GM23338 (cell line): ENCODE data around the gene ZNF609.

Experiments
- EZH2 ChIP-seq: fragments of 200-600 bp; sonication (generic); IDR thresholded peaks from one replicate; pipeline ENCODE4 v1.8.0; 2017; ENCODE audit warnings: antibody characterized with exemption, mild to moderate bottlenecking, low read depth; ENCODE audit not compliant: unreplicated experiment
- TF ChIP-seq, protein P1 (sequence below), 2 experiments: fragments of 200-600 bp in 1 of 2; sonication (generic) in 1 of 2; conservative IDR thresholded peaks; 2 replicates each; pipeline versions ENCODE4 v1.5.1 to v1.6.1; 2016 to 2017; ENCODE audit warnings: antibody characterized with exemption in 2 of 2, low read depth in 2 of 2, mild to moderate bottlenecking in 2 of 2, moderate library complexity in 1 of 2

DNA sequence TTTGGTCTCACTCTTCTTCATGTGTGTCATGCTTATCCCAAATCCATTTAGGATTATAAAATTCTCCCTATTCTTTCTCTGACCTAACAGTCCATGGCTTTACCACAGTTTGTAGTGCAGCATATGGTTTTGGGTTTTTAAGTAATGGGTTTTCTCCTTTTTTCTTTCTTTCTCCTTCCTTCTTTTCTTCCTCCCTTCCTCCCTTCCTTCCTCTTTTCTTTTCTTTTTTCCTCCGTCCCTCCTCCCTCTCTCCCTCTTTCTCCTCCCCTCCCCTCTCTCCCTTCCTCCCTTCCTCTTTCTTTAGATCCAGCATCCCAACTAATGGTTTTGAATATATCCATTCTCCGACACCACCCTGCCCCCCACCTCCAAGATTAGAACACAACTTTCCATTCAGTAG lies 196.1 kb downstream of the ZNF609 start:
- TF ChIP-seq, protein P1, sequence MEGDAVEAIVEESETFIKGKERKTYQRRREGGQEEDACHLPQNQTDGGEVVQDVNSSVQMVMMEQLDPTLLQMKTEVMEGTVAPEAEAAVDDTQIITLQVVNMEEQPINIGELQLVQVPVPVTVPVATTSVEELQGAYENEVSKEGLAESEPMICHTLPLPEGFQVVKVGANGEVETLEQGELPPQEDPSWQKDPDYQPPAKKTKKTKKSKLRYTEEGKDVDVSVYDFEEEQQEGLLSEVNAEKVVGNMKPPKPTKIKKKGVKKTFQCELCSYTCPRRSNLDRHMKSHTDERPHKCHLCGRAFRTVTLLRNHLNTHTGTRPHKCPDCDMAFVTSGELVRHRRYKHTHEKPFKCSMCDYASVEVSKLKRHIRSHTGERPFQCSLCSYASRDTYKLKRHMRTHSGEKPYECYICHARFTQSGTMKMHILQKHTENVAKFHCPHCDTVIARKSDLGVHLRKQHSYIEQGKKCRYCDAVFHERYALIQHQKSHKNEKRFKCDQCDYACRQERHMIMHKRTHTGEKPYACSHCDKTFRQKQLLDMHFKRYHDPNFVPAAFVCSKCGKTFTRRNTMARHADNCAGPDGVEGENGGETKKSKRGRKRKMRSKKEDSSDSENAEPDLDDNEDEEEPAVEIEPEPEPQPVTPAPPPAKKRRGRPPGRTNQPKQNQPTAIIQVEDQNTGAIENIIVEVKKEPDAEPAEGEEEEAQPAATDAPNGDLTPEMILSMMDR (conservative IDR thresholded peaks at IDR 0.05; ENCODE audit: low read depth in 2 of 2) = no peak
- no peak for TF ChIP-seq EZH2
